ENCODE data around the gene CHTOP.

GRCh38 chr1:153670257-153670858 is 36.5 kb downstream of the CHTOP start:
- TF ChIP-seq CTCF (conservative IDR thresholded peaks at IDR 0.05; ENCODE audit: low read depth, low read length) (no peak), NFE2L2 (IDR thresholded peaks at IDR 0.05; ENCODE audit: low read depth, low read length) (no peak), POLR2A (IDR thresholded peaks at IDR 0.05; ENCODE audit: low read depth, low read length) (no peak), RAD21 (IDR thresholded peaks at IDR 0.05; ENCODE audit: low read length) (no peak), MXI1 (IDR thresholded peaks at IDR 0.05; ENCODE audit: borderline replicate concordance, low read depth, low read length) (no peak), RCOR1 (IDR thresholded peaks at IDR 0.05; ENCODE audit: insufficient replicate concordance, low read length) (no peak), CEBPB (IDR thresholded peaks at IDR 0.05; ENCODE audit: low read depth, low read length) (no peak), MAFK (IDR thresholded peaks at IDR 0.05; ENCODE audit: low read depth, low read length) (no peak)
